Activated CD8-positive, alpha-beta memory T cell treated with anti-CD3 and anti-CD28 coated beads for 4 hours (primary cell): ENCODE measurements around the gene KLK7.
"Not testable (repeated sequence)": the region's sequence is repeated elsewhere in the genome, so short reads cannot be mapped to it uniquely, and the experiment has no call there.

Source experiments
- DNase-seq, 2 donors: peaks; one replicate each; pipeline ENCODE4 v3.0.0-alpha.2; 2020; ENCODE audit warnings: low read depth in 2 of 2

KLK7 gene

GRCh38 chr19:50975766-50976165 is 8.0 kb downstream of the KLK7 start:
- DNase-seq, result no peak

DNA sequence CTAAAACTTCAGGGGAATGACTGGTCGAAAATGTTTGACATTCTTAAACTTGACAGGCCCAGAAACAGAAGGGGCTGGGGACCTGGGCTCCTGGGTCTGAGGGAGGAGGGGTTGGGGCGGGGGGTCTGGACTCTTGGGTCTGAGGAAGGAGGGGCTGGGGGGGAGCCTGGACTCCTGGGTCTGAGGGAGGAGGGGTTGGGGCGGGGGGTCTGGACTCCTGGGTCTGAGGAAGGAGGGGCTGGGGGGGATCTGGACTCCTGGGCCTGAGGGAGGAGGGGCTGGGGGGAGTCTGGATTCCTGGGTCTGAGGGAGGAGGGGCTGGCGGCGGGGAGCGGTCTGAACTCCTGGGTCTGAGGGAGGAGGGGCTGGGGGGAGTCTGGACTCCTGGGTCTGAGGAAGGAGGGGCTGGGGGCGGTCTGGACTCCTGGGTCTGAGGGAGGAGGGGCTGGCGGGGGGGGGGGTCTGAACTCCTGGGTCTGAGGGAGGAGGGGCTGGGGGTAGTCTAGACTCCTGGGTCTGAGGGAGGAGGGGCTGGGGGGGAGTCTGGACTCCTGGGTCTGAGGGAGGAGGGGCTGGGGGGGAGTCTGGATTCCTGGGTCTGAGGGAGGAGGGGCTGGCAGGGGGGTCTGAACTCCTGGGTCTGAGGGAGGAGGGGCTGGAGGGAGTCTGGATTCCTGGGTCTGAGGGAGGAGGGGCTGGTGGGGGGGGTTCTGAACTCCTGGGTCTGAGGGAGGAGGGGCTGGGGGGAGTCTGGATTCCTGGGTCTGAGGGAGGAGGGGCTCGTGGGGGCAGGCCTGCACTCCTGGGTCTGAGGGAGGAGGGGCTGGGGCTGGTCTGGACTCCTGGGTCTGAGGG is 8.8 kb downstream of the KLK7 start:
- no peak for DNase-seq

DNA sequence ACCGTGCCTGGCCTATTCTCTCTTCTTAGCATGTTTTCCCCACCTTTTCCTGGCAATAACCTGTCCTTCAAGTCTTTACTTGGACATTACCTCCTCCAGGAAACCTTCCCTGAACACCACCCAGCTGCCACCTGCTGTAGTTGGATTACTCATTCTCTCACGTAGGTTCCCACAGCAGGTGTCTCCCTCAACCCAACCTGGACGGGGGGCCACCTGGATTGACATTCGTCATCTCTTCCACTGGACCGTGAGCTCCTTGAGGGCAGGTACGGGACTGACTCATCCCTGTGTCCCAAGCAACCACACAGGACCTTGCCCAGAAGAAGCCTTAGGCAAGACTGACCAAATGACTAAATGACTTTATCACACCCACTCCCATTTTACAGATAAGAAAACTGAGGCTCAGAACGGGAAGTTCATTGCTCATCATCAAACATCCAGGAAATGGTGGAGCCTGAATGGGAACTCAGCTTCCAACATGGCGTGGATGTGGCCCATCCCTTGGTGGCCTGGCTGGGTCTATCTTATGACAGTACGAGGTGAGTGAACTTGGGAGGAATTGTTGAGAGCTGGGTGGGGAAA is 10.8 kb downstream of the KLK7 start:
- DNase-seq, result no peak

GRCh38 chr19:50969810-50970209 is 13.9 kb downstream of the KLK7 start:
- not testable (repeated sequence) for DNase-seq

DNA sequence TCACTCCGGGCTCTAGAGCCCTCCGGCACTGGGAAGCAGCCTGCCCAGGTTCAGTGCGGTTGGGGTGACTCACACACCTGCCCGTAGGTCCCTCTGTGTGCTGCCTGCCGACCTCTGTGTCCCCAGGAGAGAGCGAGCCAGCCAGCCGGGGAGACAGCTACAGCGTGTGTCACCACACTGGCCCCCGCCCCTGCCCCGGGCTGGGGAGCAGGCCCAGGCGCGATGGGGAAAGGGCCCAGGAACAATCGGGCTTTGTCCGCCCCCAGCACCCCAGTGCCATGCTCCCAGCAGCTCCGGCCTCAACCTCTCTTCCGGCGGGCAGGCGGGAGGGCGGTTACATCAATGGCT is 14.3 kb downstream of the KLK7 start, which contains the start of gene KLK6:
TSS of gene KLK6 (minus strand) at position 179 of the 348 bp plus-strand sequence. CDS start 1,487 bp downstream, outside the sequence.
- DNase-seq, result no peak

- no peak for DNase-seq
Observed at GRCh38 chr19:50968716-50969412, 14.9 kb downstream of the KLK7 start.

- no peak for DNase-seq
Observed at GRCh38 chr19:50967929-50968715, 15.6 kb downstream of the KLK7 start.

DNA sequence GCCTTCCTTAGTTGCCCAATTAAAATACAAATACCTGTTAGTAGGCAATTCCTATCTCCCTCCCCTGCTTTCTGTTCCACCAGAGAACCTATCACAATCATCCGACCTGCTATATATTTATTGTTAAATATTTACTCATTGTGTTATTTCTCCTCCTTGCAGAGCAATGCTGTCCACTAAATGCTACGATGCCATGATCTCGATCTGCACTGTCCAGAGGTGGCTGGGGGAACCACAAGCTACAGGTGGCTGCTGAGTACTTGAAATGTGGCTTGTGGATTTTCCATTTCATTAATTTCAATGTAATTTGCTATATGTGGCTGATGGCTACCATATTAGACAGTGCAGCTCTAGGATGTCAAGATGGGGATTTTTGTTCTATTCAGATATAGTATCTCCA is 19.5 kb downstream of the KLK7 start:
- no peak for DNase-seq

GRCh38 chr19:50963381-50963780 is 20.3 kb downstream of the KLK7 start:
- DNase-seq, result no peak

DNA sequence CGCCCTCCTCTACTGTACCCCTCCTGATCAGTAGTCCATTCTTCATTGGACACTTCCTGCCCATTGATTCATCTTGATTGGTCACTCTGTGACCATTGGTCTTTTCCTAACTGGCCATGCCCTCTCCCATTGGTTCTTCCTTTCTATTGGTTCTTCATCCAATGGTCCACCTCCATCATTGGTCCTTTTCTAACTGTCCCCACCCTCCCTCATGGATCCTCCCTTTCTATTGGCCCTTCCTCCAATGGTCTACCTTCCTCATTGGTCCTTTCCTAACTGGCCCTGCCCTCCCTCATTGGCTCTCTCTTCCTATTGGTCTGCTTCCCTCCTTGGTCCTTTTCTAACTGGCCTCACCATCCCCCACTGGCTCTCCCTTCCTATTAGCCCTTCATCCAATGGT is 21.5 kb downstream of the KLK7 start:
- no peak for DNase-seq

GRCh38 chr19:50959731-50960500 is 23.8 kb downstream of the KLK7 start:
- DNase-seq, result no peak

- DNase-seq, result no peak
Observed at GRCh38 chr19:50957587-50957986, 26.1 kb downstream of the KLK7 start.

DNA sequence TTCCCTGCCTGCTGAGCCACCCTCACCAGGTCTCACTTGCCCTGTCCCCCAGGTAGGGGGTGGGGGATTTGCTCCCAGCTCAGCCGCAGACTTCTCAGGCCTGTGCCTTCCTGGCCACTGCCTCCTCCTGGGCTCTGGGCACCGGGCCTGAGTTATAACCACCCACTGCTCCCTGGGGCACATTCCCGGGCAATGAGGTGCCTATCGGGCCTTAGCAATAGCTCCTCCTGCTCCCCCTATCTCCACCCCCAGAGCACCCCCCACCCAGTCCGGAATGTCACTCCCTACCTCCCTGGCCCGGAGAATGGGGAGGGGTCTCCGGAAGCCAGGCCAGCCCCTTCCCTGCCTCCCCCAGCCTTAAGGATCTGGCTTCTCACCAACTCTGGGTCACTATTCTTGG is 30.8 kb downstream of the KLK7 start, which contains the start of gene KLK5:
TSS of gene KLK5 (minus strand) at position 129 of the 400 bp plus-strand sequence. CDS start 381 bp downstream, outside the sequence.
- no peak for DNase-seq

- DNase-seq, result no peak
Observed at GRCh38 chr19:50949861-50950260, 33.9 kb downstream of the KLK7 start.

DNA sequence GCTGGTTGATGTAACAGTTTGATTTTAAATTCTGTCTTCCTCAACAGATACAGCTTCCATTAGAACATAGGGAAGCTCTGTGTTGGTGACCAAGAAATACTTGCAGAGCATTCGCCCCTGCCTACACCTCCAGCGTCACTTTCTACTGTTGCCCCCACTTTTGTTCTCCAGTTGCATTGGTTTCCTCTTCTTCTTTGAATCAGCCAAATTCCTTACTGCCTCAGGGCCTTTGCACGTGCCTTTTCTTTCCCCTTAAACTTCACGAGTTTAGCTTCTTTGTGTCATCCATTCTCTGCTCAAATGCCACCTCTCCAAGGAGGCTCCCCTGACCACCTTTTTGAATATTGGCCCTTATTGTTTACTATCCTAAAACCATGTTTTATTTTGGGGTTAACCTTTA is 36.6 kb downstream of the KLK7 start:
- no peak for DNase-seq

DNA sequence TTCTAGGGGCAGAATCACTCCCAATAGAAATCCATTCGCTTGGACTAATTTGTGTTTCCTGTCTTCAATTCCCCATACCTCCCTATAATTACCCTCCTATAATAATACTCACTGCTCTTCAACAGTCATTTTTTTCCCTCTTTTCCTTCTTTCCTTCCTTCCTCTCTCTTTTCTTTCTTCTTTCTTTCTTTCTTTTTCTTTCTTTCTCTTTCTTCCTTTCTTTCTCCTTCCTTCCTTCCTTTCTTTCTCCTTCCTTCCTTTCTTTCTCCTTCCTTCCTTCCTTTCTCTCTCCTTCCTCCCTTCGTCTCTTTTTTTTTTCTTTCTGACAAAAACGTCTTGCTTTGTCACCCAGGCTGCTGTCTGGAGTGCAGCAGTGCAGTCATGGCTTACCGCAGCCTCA is 38.9 kb downstream of the KLK7 start:
- DNase-seq, result no peak

DNA sequence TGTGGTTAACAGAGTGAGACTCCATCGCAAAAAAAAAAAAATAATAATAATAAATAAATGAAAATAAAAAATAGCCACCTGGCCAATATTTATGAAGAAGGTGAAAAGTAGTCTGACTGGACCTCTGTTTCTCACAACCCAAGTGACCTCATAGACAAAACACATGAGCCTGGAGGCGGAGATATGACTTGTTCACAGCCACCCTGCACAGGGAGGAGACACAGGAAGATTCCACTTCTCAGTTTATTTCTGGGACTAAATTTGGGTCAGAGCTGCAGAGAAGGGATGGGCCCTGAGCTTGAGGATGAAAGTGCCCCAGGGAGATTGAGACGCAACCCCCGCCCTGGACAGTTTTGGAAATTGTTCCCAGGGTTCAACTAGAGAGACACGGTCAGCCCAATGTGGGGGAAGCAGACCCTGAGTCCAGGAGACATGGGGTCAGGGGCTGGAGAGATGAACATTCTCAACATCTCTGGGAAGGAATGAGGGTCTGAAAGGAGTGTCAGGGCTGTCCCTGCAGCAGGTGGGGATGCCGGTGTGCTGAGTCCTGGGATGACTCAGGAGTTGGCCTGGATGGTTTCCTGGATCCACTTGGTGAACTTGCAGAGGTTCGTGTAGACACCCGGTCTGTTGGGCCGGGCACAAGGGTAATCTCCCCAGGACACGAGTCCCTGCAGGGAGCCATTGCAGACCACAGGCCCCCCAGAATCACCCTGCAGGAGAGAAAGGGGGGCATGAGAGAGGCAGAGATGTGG is 40.5 kb downstream of the KLK7 start:
- no peak for DNase-seq

DNA sequence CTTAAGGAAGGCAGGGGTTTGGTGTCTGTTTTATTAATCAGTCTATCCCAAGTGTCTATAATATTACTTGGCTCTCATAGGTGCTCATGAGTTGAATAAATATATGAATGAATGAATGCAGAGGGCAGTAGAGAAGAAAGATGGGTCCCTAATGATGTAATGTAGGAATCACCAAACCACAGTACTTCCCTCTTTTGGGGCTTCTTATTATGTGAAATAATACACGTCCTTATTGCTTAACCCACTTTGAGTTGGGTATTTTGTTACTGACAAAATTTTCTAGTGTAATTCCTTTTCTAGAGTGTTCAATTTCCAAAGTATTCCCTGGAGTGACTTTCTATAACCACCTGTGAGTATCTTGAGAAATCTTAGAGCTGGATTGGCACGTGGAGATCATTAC is 44.1 kb downstream of the KLK7 start:
- no peak for DNase-seq

GRCh38 chr19:50933640-50934039 is 50.1 kb downstream of the KLK7 start:
- DNase-seq, result no peak

- DNase-seq, result no peak
Observed at GRCh38 chr19:50932690-50933083, 51.0 kb downstream of the KLK7 start.
